ENCODE results near the gene PLIN5. TPM values are rescaled to one million over a fixed set of nuclear protein-coding genes. Genes with fewer than 3 reads are reported as not detected.

PLIN5 gene
- total and polyA plus RNA-seq, 2 donors (not counting 1 experiment from before 2014, with no cell fraction given) = not detected

DNA sequence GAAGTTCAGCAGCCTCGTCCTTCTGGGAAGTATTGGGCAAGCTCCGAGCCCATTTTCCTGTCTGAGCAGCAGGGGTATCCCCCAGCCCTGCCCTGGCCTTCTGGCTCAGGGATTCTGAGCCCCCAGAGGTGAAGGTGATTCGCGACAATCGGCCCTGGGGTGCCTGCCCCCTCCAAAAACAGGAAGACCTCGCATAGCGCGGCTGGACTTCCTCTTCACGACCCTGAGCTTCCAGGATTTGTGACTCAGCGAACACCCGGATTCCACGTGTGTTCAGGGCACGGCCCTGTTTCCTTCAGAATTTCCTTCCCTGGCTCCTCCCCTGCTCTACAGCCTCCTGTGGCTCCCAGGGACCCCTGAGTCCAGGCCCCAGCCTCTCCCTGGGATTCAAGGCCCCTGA is 24.5 kb upstream of the PLIN5 start, which contains the start of gene SEMA6B:
Gene SEMA6B (minus strand): TSS at position 116 of the 400 bp plus-strand sequence. CDS start 1,227 bp downstream, outside the sequence.
- no peaks in the 10 kb centered on the region for H3K4me1 ChIP-seq (ENCODE audit: control insufficient read depth, extremely low read depth, insufficient read depth, low read length)
- no peak within 1 kb of the TSS for H3K4me3 ChIP-seq (replicated peaks in 1 of 4; ENCODE audit: control extremely low read depth in 1 of 4, insufficient read depth in 1 of 4, low read depth in 3 of 4, low read length in 4 of 4)
- H3K4me2 ChIP-seq (ENCODE audit: extremely low read depth, insufficient read depth, low read length) = no peak within 1 kb of the TSS
- no peaks in the 10 kb centered on the region for H3K79me2 ChIP-seq (ENCODE audit: control insufficient read depth, insufficient read depth, low read length)
- no peak within 1 kb of the TSS for H2AFZ ChIP-seq (ENCODE audit: low read length)
- H3K9ac ChIP-seq (ENCODE audit: insufficient read depth, low read length) = no peak within 1 kb of the TSS
- H3K36me3 ChIP-seq (ENCODE audit: control insufficient read depth, insufficient read depth, low read length) = no peaks in the 10 kb centered on the region
- DNase-seq (ENCODE audit: low read depth in 2 of 2) = no peak
- H4K20me1 ChIP-seq (ENCODE audit: control insufficient read depth, extremely low read depth, insufficient read depth, low read length) = no peaks in the 10 kb centered on the region
- no peak for TF ChIP-seq EZH2 (IDR thresholded peaks at IDR 0.05; ENCODE audit: low read length, missing control alignments)
- TF ChIP-seq, protein P1, sequence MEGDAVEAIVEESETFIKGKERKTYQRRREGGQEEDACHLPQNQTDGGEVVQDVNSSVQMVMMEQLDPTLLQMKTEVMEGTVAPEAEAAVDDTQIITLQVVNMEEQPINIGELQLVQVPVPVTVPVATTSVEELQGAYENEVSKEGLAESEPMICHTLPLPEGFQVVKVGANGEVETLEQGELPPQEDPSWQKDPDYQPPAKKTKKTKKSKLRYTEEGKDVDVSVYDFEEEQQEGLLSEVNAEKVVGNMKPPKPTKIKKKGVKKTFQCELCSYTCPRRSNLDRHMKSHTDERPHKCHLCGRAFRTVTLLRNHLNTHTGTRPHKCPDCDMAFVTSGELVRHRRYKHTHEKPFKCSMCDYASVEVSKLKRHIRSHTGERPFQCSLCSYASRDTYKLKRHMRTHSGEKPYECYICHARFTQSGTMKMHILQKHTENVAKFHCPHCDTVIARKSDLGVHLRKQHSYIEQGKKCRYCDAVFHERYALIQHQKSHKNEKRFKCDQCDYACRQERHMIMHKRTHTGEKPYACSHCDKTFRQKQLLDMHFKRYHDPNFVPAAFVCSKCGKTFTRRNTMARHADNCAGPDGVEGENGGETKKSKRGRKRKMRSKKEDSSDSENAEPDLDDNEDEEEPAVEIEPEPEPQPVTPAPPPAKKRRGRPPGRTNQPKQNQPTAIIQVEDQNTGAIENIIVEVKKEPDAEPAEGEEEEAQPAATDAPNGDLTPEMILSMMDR (conservative IDR thresholded peaks at IDR 0.05 in 1 of 2, IDR thresholded peaks at IDR 0.05 in 1 of 2; ENCODE audit: low read depth in 1 of 2, low read length in 2 of 2) = no peak
- no peaks in the 10 kb centered on the region for H3K27me3 ChIP-seq (ENCODE audit: control insufficient read depth, insufficient read depth, low read length)
- H3K9me3 ChIP-seq (ENCODE audit: control insufficient read depth, insufficient read depth, low read depth, low read length) = no peaks in the 10 kb centered on the region
- no peak within 1 kb of the TSS for H3K27ac ChIP-seq (ENCODE audit: insufficient read depth, low read length)

DNA sequence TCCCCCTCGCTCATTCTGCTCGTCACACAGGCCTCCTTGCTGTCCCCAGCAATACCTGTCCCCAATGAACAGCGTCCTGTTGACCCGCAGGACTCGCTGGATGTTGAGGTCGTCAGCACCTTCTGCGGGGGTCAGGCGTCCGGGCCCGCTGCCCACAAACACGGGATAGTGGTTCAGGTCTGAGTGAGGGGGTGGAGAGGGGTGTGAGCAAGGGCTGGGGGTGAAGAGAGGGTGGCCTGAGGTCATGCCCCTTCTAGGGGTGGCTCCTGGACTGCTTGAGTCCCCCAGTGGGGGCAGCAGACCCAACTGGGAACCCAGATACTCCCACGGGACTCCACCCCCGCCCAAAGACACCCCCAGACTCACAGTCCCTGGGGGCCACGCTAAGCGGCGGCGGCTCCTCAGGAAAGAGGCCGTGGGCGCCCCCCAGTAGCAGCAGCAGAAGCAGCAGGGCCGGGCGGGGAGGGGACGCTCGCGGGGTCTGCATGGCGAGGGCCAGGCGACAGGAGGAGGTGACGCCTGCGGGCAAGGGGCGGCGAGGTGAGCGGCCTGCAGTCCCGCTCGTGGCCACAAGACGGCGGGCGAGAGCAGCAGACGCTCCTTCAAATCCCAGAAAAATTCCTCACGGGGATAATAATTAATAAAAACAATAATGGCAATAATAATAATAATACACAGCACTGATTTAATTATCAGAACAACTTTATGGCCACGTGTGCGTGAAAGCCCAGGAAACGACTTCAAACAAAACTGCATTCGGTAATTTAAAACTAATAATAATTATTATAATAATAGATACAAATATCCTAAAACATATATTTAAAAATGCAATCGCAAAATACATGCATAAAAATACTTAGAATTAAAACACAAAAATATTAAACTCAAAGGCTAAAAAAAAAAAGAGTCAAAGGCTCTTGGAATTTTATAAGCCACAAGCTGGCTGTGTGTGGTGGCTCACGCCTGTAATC is 23.2 kb upstream of the PLIN5 start:
- TF ChIP-seq, protein P1 (conservative IDR thresholded peaks at IDR 0.05 in 1 of 2, IDR thresholded peaks at IDR 0.05 in 1 of 2; ENCODE audit: low read depth in 1 of 2, low read length in 2 of 2) = peak; percentile 91 to 92
- TF ChIP-seq EZH2 (IDR thresholded peaks at IDR 0.05; ENCODE audit: low read length, missing control alignments) = no peak
- no peaks in the 10 kb centered on the region for H3K9me3 ChIP-seq (ENCODE audit: control insufficient read depth, insufficient read depth, low read depth, low read length)
- no peaks in the 10 kb centered on the region for H3K27me3 ChIP-seq (ENCODE audit: control insufficient read depth, insufficient read depth, low read length)
- no peaks in the 10 kb centered on the region for H3K36me3 ChIP-seq (ENCODE audit: control insufficient read depth, insufficient read depth, low read length)
- H3K4me1 ChIP-seq (ENCODE audit: control insufficient read depth, extremely low read depth, insufficient read depth, low read length) = no peaks in the 10 kb centered on the region
- no peak overlapping the region for H3K4me2 ChIP-seq (ENCODE audit: extremely low read depth, insufficient read depth, low read length)
- H3K79me2 ChIP-seq (ENCODE audit: control insufficient read depth, insufficient read depth, low read length) = no peaks in the 10 kb centered on the region
- DNase-seq (ENCODE audit: low read depth in 2 of 2) = no peak
- no peaks in the 10 kb centered on the region for H4K20me1 ChIP-seq (ENCODE audit: control insufficient read depth, extremely low read depth, insufficient read depth, low read length)
- H3K9ac ChIP-seq (ENCODE audit: insufficient read depth, low read length) = no peak overlapping the region
- H3K27ac ChIP-seq (ENCODE audit: insufficient read depth, low read length) = no peak overlapping the region
- H3K4me3 ChIP-seq (replicated peaks in 1 of 4; ENCODE audit: control extremely low read depth in 1 of 4, insufficient read depth in 1 of 4, low read depth in 3 of 4, low read length in 4 of 4) = no peak overlapping the region
- no peak overlapping the region for H2AFZ ChIP-seq (ENCODE audit: low read length)

DNA sequence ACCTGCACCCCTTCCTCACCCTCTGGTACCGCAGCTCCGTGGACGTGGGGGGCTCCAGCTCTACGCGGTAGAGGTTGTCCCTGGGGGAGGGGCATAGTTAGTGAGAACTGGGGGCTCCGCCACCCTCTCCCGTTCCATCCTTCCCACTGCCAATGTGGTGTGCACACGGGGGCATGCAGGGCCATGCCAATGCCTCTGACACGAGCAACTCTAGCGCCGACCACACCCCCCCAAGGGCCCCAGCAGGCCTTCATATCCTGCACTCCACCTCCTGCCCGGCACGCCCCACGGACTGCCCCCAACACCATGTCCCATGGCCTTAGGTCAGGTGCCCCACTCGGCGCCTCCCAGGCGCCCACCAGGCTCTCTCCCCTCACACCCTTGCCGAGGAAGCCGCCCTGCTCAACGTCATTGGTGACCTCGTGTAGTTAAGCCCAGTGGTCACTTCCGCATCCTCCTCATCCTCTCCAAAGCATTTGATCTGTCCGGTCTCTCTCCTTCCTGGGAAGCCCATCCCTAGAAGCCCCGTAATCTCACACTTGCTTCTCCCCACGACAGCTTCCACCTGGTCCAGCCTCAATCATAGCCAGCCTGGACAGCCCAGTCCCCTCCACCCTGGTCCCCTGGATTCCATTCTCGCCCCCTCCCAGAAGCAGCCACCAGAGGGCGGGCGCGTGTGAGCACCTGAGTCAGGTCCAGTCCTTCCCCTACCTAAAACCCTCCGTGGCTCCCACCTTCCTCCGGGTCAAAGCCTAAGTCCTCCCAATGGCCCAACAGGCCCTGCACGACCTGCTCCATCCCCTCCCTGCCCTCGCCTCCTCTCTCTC is 22.3 kb upstream of the PLIN5 start:
- H2AFZ ChIP-seq (ENCODE audit: low read length) = no peak overlapping the region
- no peaks in the 10 kb centered on the region for H3K36me3 ChIP-seq (ENCODE audit: control insufficient read depth, insufficient read depth, low read length)
- no peak for DNase-seq (ENCODE audit: low read depth in 2 of 2)
- H4K20me1 ChIP-seq (ENCODE audit: control insufficient read depth, extremely low read depth, insufficient read depth, low read length) = no peaks in the 10 kb centered on the region
- no peaks in the 10 kb centered on the region for H3K79me2 ChIP-seq (ENCODE audit: control insufficient read depth, insufficient read depth, low read length)
- no peak overlapping the region for H3K9ac ChIP-seq (ENCODE audit: insufficient read depth, low read length)
- H3K4me3 ChIP-seq (replicated peaks in 1 of 4; ENCODE audit: control extremely low read depth in 1 of 4, insufficient read depth in 1 of 4, low read depth in 3 of 4, low read length in 4 of 4) = no peak overlapping the region
- no peak overlapping the region for H3K4me2 ChIP-seq (ENCODE audit: extremely low read depth, insufficient read depth, low read length)
- no peaks in the 10 kb centered on the region for H3K9me3 ChIP-seq (ENCODE audit: control insufficient read depth, insufficient read depth, low read depth, low read length)
- TF ChIP-seq, protein P1 (conservative IDR thresholded peaks at IDR 0.05 in 1 of 2, IDR thresholded peaks at IDR 0.05 in 1 of 2; ENCODE audit: low read depth in 1 of 2, low read length in 2 of 2) = no peak
- TF ChIP-seq EZH2 (IDR thresholded peaks at IDR 0.05; ENCODE audit: low read length, missing control alignments) = no peak
- no peaks in the 10 kb centered on the region for H3K27me3 ChIP-seq (ENCODE audit: control insufficient read depth, insufficient read depth, low read length)
- H3K27ac ChIP-seq (ENCODE audit: insufficient read depth, low read length) = no peak overlapping the region
- H3K4me1 ChIP-seq (ENCODE audit: control insufficient read depth, extremely low read depth, insufficient read depth, low read length) = no peaks in the 10 kb centered on the region
